Measurements from ENCODE around the gene BLACAT1.

Gene BLACAT1

DNA sequence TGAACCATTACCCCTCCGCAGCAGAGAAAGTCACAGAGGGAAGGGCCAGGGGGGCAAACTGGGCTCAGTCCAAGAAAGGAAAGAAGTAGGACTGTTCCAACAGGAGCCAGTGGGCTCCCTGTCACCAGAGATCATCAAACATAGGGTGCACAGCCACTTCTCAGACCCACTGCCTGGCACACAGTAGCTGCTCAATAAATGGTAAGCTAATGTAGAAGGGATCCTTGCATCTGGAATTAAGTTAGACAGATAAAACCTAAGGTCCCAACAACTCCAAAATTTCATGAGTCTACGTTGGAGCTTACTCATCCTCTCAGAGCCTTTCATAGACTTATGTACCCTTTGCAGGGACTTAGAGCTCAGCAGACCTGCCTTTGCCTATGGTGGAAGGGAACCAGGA, 3.5 kb downstream of the BLACAT1 start:
- Histone ChIP-seq H3K27ac (ENCODE audit: low read length) (no peak overlapping the region), H3F3A (ENCODE audit: insufficient read depth, low read length) (no peaks in the 10 kb centered on the region), H3K9me2 (replicated peaks; ENCODE audit: insufficient read depth, low read length) (no peaks in the 10 kb centered on the region), H3K9me3 (replicated peaks; ENCODE audit: insufficient read depth, low read length) (no peaks in the 10 kb centered on the region), H3K79me2 (ENCODE audit: low read length) (no peaks in the 10 kb centered on the region), H3K36me3 (replicated peaks; ENCODE audit: insufficient read depth, low read length) (no peaks in the 10 kb centered on the region), H4K20me1 (ENCODE audit: insufficient read depth, low read length) (no peaks in the 10 kb centered on the region), H3K4me2 (ENCODE audit: low read depth, low read length) (no peak overlapping the region), H2AFZ (ENCODE audit: low read length) (no peak overlapping the region), H3K4me3 (ENCODE audit: low read length) (no peak overlapping the region), H3K9ac (ENCODE audit: low read length) (no peak overlapping the region), H3K4me1 (ENCODE audit: low read length) (peaks cover 5% of the 10 kb centered on the region; the same call in 1 of the 2 replicates), H3K27me3 (replicated peaks; ENCODE audit: insufficient read depth, low read length) (peaks cover 53% of the 10 kb centered on the region)
- DNase-seq = no peak
- TF ChIP-seq EZH2 (optimal IDR thresholded peaks at IDR 0.05; ENCODE audit: low read depth, low read length) (no peak), EZH2phosphoT487 (IDR thresholded peaks at IDR 0.05; ENCODE audit: low read length) (no peak)
- TF ChIP-seq, protein P1, sequence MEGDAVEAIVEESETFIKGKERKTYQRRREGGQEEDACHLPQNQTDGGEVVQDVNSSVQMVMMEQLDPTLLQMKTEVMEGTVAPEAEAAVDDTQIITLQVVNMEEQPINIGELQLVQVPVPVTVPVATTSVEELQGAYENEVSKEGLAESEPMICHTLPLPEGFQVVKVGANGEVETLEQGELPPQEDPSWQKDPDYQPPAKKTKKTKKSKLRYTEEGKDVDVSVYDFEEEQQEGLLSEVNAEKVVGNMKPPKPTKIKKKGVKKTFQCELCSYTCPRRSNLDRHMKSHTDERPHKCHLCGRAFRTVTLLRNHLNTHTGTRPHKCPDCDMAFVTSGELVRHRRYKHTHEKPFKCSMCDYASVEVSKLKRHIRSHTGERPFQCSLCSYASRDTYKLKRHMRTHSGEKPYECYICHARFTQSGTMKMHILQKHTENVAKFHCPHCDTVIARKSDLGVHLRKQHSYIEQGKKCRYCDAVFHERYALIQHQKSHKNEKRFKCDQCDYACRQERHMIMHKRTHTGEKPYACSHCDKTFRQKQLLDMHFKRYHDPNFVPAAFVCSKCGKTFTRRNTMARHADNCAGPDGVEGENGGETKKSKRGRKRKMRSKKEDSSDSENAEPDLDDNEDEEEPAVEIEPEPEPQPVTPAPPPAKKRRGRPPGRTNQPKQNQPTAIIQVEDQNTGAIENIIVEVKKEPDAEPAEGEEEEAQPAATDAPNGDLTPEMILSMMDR (IDR thresholded peaks at IDR 0.05; ENCODE audit: low read length) = no peak

DNA sequence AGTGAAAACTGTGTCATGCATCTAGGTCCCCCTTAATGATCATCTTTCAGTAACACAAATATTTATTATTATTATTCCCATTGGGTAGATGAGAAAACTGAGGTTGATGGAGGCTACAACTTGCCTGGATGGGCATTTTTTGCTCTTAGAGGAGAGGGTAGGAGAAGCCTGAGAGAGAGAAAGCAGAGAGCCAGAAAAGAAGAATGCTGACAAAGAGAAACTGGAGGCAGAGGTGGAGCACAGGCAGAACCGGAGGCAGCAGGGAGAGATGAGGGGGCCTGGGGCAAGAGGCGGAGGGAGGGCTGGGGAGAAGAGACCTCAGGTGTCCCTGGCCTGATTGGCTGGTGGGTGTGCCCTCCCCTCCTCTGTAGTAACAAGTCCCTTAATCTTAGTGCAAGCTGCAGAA, 4.1 kb downstream of the BLACAT1 start:
- H3K27me3 ChIP-seq (replicated peaks; ENCODE audit: insufficient read depth, low read length) = peaks cover 47% of the 10 kb centered on the region
- H3F3A ChIP-seq (ENCODE audit: insufficient read depth, low read length) = no peaks in the 10 kb centered on the region
- H3K4me2 ChIP-seq (ENCODE audit: low read depth, low read length) = no peak overlapping the region
- no peaks in the 10 kb centered on the region for H3K9me2 ChIP-seq (replicated peaks; ENCODE audit: insufficient read depth, low read length)
- peaks cover 5% of the 10 kb centered on the region; the same call in 1 of the 2 replicates for H3K4me1 ChIP-seq (ENCODE audit: low read length)
- TF ChIP-seq EZH2 (optimal IDR thresholded peaks at IDR 0.05; ENCODE audit: low read depth, low read length) = no peak
- no peak for TF ChIP-seq EZH2phosphoT487 (IDR thresholded peaks at IDR 0.05; ENCODE audit: low read length)
- TF ChIP-seq, protein P1 (IDR thresholded peaks at IDR 0.05; ENCODE audit: low read length) = no peak
- no peaks in the 10 kb centered on the region for H3K36me3 ChIP-seq (replicated peaks; ENCODE audit: insufficient read depth, low read length)
- no peaks in the 10 kb centered on the region for H4K20me1 ChIP-seq (ENCODE audit: insufficient read depth, low read length)
- H2AFZ ChIP-seq (ENCODE audit: low read length) = no peak overlapping the region
- no peak for DNase-seq
- no peak overlapping the region for H3K27ac ChIP-seq (ENCODE audit: low read length)
- H3K9ac ChIP-seq (ENCODE audit: low read length) = no peak overlapping the region
- no peaks in the 10 kb centered on the region for H3K9me3 ChIP-seq (replicated peaks; ENCODE audit: insufficient read depth, low read length)
- H3K4me3 ChIP-seq (ENCODE audit: low read length) = no peak overlapping the region
- no peaks in the 10 kb centered on the region for H3K79me2 ChIP-seq (ENCODE audit: low read length)

DNA sequence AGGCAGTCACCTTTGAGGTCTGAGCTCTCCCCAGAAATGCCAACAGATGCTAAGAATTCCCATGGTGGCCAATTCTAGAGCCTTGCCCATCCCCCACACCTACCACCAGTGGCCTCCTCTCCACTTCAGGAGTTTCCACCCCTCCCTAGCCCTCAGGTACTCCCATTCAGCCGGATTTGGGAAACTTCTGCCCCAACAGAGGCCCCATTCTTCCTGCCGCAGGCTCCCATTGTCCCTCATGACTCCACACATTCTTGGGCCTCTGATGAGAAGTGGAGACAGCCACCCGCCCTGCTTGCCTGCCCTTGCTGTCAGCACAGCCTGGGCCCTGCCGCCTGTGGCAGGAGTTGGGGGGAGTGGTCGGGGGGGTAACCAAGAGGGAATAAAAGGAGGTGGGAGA, 4.6 kb downstream of the BLACAT1 start:
- no peaks in the 10 kb centered on the region for H4K20me1 ChIP-seq (ENCODE audit: insufficient read depth, low read length)
- H3K27me3 ChIP-seq (replicated peaks; ENCODE audit: insufficient read depth, low read length) = peaks cover 42% of the 10 kb centered on the region
- no peaks in the 10 kb centered on the region for H3K9me3 ChIP-seq (replicated peaks; ENCODE audit: insufficient read depth, low read length)
- DNase-seq = no peak
- H3K4me1 ChIP-seq (ENCODE audit: low read length) = peaks cover 5% of the 10 kb centered on the region; the same call in 1 of the 2 replicates
- H3K36me3 ChIP-seq (replicated peaks; ENCODE audit: insufficient read depth, low read length) = no peaks in the 10 kb centered on the region
- no peak overlapping the region for H3K27ac ChIP-seq (ENCODE audit: low read length)
- H3K9ac ChIP-seq (ENCODE audit: low read length) = no peak overlapping the region
- no peaks in the 10 kb centered on the region for H3K79me2 ChIP-seq (ENCODE audit: low read length)
- H3F3A ChIP-seq (ENCODE audit: insufficient read depth, low read length) = no peaks in the 10 kb centered on the region
- H3K9me2 ChIP-seq (replicated peaks; ENCODE audit: insufficient read depth, low read length) = no peaks in the 10 kb centered on the region
- TF ChIP-seq, protein P1 (IDR thresholded peaks at IDR 0.05; ENCODE audit: low read length) = no peak
- TF ChIP-seq EZH2 (optimal IDR thresholded peaks at IDR 0.05; ENCODE audit: low read depth, low read length) (no peak), EZH2phosphoT487 (IDR thresholded peaks at IDR 0.05; ENCODE audit: low read length) (no peak)
- no peak overlapping the region for H3K4me3 ChIP-seq (ENCODE audit: low read length)
- no peak overlapping the region for H2AFZ ChIP-seq (ENCODE audit: low read length)
- no peak overlapping the region for H3K4me2 ChIP-seq (ENCODE audit: low read depth, low read length)
